Nephron (organoid): ENCODE results near the gene FGL2.

ENCODE experiments used
- H3K27ac Mint-ChIP-seq, 3 experiments: 2 replicates each; pipeline ENCODE4 v1.8.0; 2020; ENCODE audit warnings: mixed read lengths in 3 of 3, mild to moderate bottlenecking in 2 of 3, moderate library complexity in 1 of 3
- H3K27me3 Mint-ChIP-seq: 2 replicates; pipeline ENCODE4 v1.8.0; 2021; ENCODE audit warnings: low read depth, mild to moderate bottlenecking, moderate library complexity, mixed read lengths
- H3K36me3 Mint-ChIP-seq: 2 replicates; pipeline ENCODE4 v1.8.0; 2020; ENCODE audit warnings: low read depth, mixed read lengths
- H3K4me1 Mint-ChIP-seq: 2 replicates; pipeline ENCODE4 v1.8.0; 2020; ENCODE audit warnings: mixed read lengths
- H3K4me3 Mint-ChIP-seq, 3 experiments: 2 replicates each; pipeline ENCODE4 v1.8.0; 2020; ENCODE audit warnings: mild to moderate bottlenecking in 3 of 3, mixed read lengths in 3 of 3, moderate library complexity in 2 of 3
- H3K9me3 Mint-ChIP-seq: 2 replicates; pipeline ENCODE4 v1.8.0; 2020; ENCODE audit warnings: mixed read lengths
- TF ChIP-seq, protein P1 (sequence below), 3 experiments: fragments of 200-600 bp; sonication (generic); IDR thresholded peaks; one replicate each; pipeline ENCODE4 v1.5.0; 2021; ENCODE audit warnings: antibody characterized with exemption in 3 of 3; ENCODE audit not compliant: unreplicated experiment in 3 of 3

The FGL2 gene

DNA sequence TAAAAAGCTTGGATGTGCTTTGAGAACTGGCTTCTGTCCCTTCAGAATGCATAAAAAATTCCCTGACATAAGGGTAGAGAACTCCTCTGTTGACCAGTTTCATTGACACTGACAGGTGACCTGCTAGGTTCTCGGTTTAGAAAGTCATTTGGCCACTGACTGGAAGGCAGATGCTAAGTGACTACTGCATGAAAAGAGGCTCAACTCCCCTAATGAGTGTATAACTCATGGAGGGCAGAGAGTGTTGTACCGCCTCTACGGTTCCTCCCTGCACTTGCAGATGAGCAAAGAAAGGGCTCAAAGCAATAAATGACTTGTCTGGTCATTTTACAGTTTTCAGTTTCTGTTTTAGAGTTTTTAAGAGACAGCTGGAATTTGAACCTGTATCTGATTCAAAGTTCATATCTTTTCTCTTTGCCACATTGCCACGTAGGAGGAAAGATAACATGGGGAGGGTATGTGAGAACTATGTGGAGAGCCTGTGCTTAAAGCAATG lies 2.9 kb upstream of the FGL2 start:
- Mint-ChIP-seq H3K9me3 (no peaks in the 10 kb centered on the region), H3K36me3 (no peaks in the 10 kb centered on the region), H3K4me1 (peaks cover 12% of the 10 kb centered on the region), H3K27me3 (peaks cover 6% of the 10 kb centered on the region), H3K4me3 (no peak overlapping the region), H3K27ac (no peak overlapping the region)
- TF ChIP-seq, protein P1, sequence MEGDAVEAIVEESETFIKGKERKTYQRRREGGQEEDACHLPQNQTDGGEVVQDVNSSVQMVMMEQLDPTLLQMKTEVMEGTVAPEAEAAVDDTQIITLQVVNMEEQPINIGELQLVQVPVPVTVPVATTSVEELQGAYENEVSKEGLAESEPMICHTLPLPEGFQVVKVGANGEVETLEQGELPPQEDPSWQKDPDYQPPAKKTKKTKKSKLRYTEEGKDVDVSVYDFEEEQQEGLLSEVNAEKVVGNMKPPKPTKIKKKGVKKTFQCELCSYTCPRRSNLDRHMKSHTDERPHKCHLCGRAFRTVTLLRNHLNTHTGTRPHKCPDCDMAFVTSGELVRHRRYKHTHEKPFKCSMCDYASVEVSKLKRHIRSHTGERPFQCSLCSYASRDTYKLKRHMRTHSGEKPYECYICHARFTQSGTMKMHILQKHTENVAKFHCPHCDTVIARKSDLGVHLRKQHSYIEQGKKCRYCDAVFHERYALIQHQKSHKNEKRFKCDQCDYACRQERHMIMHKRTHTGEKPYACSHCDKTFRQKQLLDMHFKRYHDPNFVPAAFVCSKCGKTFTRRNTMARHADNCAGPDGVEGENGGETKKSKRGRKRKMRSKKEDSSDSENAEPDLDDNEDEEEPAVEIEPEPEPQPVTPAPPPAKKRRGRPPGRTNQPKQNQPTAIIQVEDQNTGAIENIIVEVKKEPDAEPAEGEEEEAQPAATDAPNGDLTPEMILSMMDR (IDR thresholded peaks at IDR 0.05; ENCODE audit: unreplicated experiment in 3 of 3): no peak

GRCh38 chr7:77200542-77200941 lies 923 bp upstream of the FGL2 start:
- peaks cover 6% of the 10 kb centered on the region for H3K27me3 Mint-ChIP-seq
- H3K36me3 Mint-ChIP-seq: no peaks in the 10 kb centered on the region
- H3K27ac Mint-ChIP-seq: peak overlapping the region in 2 of 3 experiments; percentile 21 to 52
- H3K4me1 Mint-ChIP-seq: peaks cover 12% of the 10 kb centered on the region
- TF ChIP-seq, protein P1 (IDR thresholded peaks at IDR 0.05; ENCODE audit: unreplicated experiment in 3 of 3): no peak
- H3K4me3 Mint-ChIP-seq: peak overlapping the region in 1 of 3 experiments; percentile 48
- no peaks in the 10 kb centered on the region for H3K9me3 Mint-ChIP-seq

DNA sequence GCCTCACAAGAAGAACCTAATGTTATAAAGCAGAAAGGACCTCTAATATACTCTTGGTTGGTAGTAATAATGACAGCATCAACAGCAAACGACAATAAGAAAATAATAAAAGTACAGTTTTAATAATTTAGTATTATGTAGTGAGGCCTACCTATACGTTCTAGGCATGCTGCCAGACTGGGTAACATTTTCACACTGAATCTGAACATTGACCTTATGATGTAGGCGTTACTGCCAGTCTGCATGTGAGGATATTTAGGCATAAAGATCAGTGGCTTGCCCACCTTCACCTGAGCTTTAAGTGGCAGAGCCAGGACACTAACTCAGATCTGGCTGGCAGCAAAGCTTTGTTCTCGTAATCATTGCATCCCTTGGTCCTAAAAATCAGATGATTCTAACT lies 2.5 kb downstream of the FGL2 start:
- peaks cover 12% of the 10 kb centered on the region for H3K4me1 Mint-ChIP-seq
- TF ChIP-seq, protein P1 (IDR thresholded peaks at IDR 0.05; ENCODE audit: unreplicated experiment in 3 of 3): no peak
- H3K27ac Mint-ChIP-seq: no peak overlapping the region
- no peak overlapping the region for H3K4me3 Mint-ChIP-seq
- no peaks in the 10 kb centered on the region for H3K9me3 Mint-ChIP-seq
- no peaks in the 10 kb centered on the region for H3K36me3 Mint-ChIP-seq
- H3K27me3 Mint-ChIP-seq: peaks cover 6% of the 10 kb centered on the region

DNA sequence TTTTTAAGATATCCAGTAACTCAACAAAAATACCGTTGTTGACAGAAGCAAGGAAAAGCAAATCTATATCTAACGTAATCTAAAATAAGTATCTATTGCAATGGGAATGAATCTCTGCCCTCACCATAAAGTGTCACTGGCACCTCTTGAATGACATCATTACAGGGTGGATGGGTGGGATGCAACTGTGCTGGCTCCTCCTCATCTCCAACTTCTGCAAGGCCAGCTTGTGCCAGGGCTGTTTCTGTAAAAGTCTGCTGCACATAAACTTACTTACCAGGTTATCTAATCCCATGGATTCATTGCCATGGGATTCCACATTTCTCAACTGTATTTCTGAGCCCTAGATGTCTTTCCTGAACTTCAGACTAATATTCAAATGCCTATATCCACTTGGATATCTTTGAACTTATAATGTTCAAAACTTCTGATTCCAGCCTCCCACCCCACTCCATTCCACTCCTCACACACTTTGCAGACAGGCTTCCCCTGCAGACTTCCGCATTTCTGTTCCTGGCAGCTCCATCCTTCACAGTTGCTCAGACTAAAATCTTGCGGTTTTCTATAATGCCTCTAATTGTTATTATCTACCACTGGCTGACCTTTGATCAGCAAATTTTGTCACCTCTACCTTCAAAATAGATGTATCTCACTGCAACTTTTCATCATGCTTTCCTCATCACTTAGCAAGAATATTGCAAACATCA lies 10.7 kb downstream of the FGL2 start:
- TF ChIP-seq, protein P1 (IDR thresholded peaks at IDR 0.05; ENCODE audit: unreplicated experiment in 3 of 3): no peak
- Mint-ChIP-seq H3K9me3 (no peaks in the 10 kb centered on the region), H3K27me3 (no peaks in the 10 kb centered on the region), H3K4me1 (peaks cover 13% of the 10 kb centered on the region), H3K36me3 (no peaks in the 10 kb centered on the region), H3K4me3 (no peak overlapping the region), H3K27ac (no peak overlapping the region)

- peaks cover 18% of the 10 kb centered on the region for H3K4me1 Mint-ChIP-seq
- H3K36me3 Mint-ChIP-seq: no peaks in the 10 kb centered on the region
- H3K9me3 Mint-ChIP-seq: no peaks in the 10 kb centered on the region
- H3K27me3 Mint-ChIP-seq: no peaks in the 10 kb centered on the region
- no peak overlapping the region for H3K27ac Mint-ChIP-seq
- TF ChIP-seq, protein P1 (IDR thresholded peaks at IDR 0.05; ENCODE audit: unreplicated experiment in 3 of 3): no peak
- H3K4me3 Mint-ChIP-seq: no peak overlapping the region
Observed at GRCh38 chr7:77185866-77186265, 13.8 kb downstream of the FGL2 start.

DNA sequence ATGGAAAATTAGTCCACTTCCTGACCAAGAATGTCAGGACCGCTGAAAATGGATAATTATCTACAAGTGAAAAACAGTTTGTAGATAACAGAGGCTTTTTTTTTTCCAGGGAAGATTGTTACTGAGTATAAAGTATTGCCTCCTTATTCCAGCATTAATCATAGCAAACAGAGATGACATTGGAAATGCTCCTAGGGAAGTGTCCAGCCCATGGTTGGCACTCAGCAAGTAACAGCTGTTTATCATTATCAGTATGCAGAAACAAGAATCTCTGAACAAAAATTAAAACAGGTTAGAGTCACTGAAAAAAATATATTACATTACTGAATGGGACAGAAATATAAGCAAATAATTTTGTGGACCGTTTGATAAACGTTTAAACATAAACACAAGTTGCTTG lies 14.6 kb downstream of the FGL2 start:
- TF ChIP-seq, protein P1 (IDR thresholded peaks at IDR 0.05; ENCODE audit: unreplicated experiment in 3 of 3): no peak
- H3K4me1 Mint-ChIP-seq: peaks cover 18% of the 10 kb centered on the region
- no peaks in the 10 kb centered on the region for H3K9me3 Mint-ChIP-seq
- H3K36me3 Mint-ChIP-seq: no peaks in the 10 kb centered on the region
- no peak overlapping the region for H3K4me3 Mint-ChIP-seq
- peak overlapping the region; percentile 20 to 70 (median 43) for H3K27ac Mint-ChIP-seq
- no peaks in the 10 kb centered on the region for H3K27me3 Mint-ChIP-seq
